K562 (cell line): ENCODE data around the gene CDKL4. TPM values are rescaled to one million over a fixed set of nuclear protein-coding genes. Genes with fewer than 3 reads are reported as not detected.

Experiments used
- ATF7 ChIP-seq: fragments of 450-650 bp; IDR thresholded peaks from 2 replicates; pipeline ENCODE4 v1.7.1; 2014; ENCODE audit warnings: mild to moderate bottlenecking, moderate library complexity
- CBX3 ChIP-seq, 2 experiments: IDR thresholded peaks; 1 replicate in 1 of 2; 2 replicates in 1 of 2; pipeline ENCODE4 v1.6.1; 2012; ENCODE audit warnings: inconsistent platforms in 2 of 2, low read length in 2 of 2, borderline replicate concordance in 1 of 2, control low read depth in 1 of 2
- DLX4 ChIP-seq: fragments of 250-450 bp; sonication (Bioruptor Pico); IDR thresholded peaks from 2 replicates; pipeline ENCODE4 v1.6.1; 2021; ENCODE audit warnings: mild to moderate bottlenecking
- E2F3 ChIP-seq: fragments of 250-450 bp; sonication (Bioruptor Pico); IDR thresholded peaks from 2 replicates; pipeline ENCODE4 v1.4.0; 2020; ENCODE audit warnings: mild to moderate bottlenecking
- E2F8 ChIP-seq: fragments of 450-650 bp; IDR thresholded peaks from 2 replicates; pipeline ENCODE4 v1.7.1; 2018; ENCODE audit warnings: mild to moderate bottlenecking, low read depth; ENCODE audit not compliant: partially characterized antibody
- ELK3 ChIP-seq: fragments of 450-650 bp; formaldehyde crosslinking; IDR thresholded peaks from 2 replicates; pipeline ENCODE4 v1.4.0; 2020; ENCODE audit warnings: mild to moderate bottlenecking
- GTF2F1 ChIP-seq: IDR thresholded peaks from 2 replicates; pipeline ENCODE4 v1.6.1; 2011; ENCODE audit warnings: low read depth, low read length, improper control_type of control experiment
- HIVEP1 ChIP-seq: fragments of 250-450 bp; sonication (Bioruptor Pico); IDR thresholded peaks from 2 replicates; pipeline ENCODE4 v1.4.0; 2020; ENCODE audit warnings: mild to moderate bottlenecking
- MTA2 ChIP-seq: fragments of 450-650 bp; IDR thresholded peaks from 2 replicates; pipeline ENCODE4 v1.6.1; 2016; ENCODE audit warnings: low read depth
- MTF1 ChIP-seq: fragments of 250-450 bp; sonication (Bioruptor Pico); IDR thresholded peaks from 2 replicates; pipeline ENCODE4 v1.9.0; 2021; ENCODE audit warnings: moderate library complexity, mild to moderate bottlenecking, inconsistent platforms, borderline replicate concordance
- NFXL1 ChIP-seq: fragments of 450-650 bp; formaldehyde crosslinking; IDR thresholded peaks from 2 replicates; pipeline ENCODE4 v1.4.0; 2021; ENCODE audit warnings: mild to moderate bottlenecking
- RBM39 ChIP-seq: fragments of 200-400 bp; formaldehyde crosslinking; optimal IDR thresholded peaks from 2 replicates; pipeline ENCODE3; 2018; ENCODE audit warnings: low read depth, low read length
- ZHX1 ChIP-seq: fragments of 150-350 bp; conservative IDR thresholded peaks from 2 replicates; pipeline ENCODE4 v1.6.1; 2014; ENCODE audit warnings: low read length
- ZNF212 ChIP-seq: fragments of 450-650 bp; formaldehyde crosslinking; IDR thresholded peaks from 2 replicates; pipeline ENCODE4 v1.4.0; 2020; ENCODE audit warnings: mild to moderate bottlenecking
- ZNF280A ChIP-seq: fragments of 450-650 bp; IDR thresholded peaks from 2 replicates; pipeline ENCODE4 v1.6.1; 2018; ENCODE audit warnings: mild to moderate bottlenecking, low read depth; ENCODE audit not compliant: partially characterized antibody
- ZNF354B ChIP-seq: fragments of 250-450 bp; sonication (Bioruptor Pico); IDR thresholded peaks from 2 replicates; pipeline ENCODE4 v1.4.0; 2020
- ZNF395 ChIP-seq: fragments of 200-800 bp; sonication (Bioruptor generic); IDR thresholded peaks from 2 replicates; pipeline ENCODE4 v1.6.1; 2017; ENCODE audit warnings: missing genetic modification characterization, missing compliant biosample characterization
- ZNF707 ChIP-seq: fragments of 250-450 bp; sonication (Bioruptor Pico); conservative IDR thresholded peaks from 2 replicates; pipeline ENCODE4 v1.8.0; 2022; ENCODE audit warnings: inconsistent platforms, mild to moderate bottlenecking, moderate library complexity
- polyA plus RNA-seq, 8 experiments: library from polyadenylated mRNA; depleted of rRNA in 4 of 8; stranded (reverse) in 5 of 8; unstranded in 3 of 8; fragments of >200 nt; fragmentation: Nextera tagmentation in 2 of 8; fragmentation: Illumina TruSeq in 1 of 8; extraction: Ambion mirVana in 2 of 8; extraction: Trizol in 1 of 8; gene quantifications; 2 replicates each; pipeline versions ENCODE4 v1.2.1 to v1.2.3, GENCODE V29; 2011 to 2014; ENCODE audit warnings: inconsistent platforms in 1 of 8, missing spikeins in 1 of 8
- total RNA-seq, 7 experiments: library from RNA; depleted of rRNA in 6 of 7; stranded (reverse); fragments of >200 nt in 6 of 7; fragmentation: Illumina TruSeq in 2 of 7; extraction: Trizol in 2 of 7; gene quantifications; 2 replicates each; pipeline versions ENCODE4 v1.2.1 to v1.2.3, GENCODE V29; 2011 to 2021; ENCODE audit warnings: low replicate concordance in 1 of 7

CDKL4 gene
- total and polyA plus RNA-seq, 9 of the 15 experiments (the other 6 are each of a cell fraction or from before 2014, with no cell fraction given), result not detected

GRCh38 chr2:39150102-39150562 is 93.6 kb downstream of the CDKL4 start (continued):
- TF ChIP-seq NFXL1, result peak; percentile 96
- no peak for TF ChIP-seq ZNF280A
- TF ChIP-seq ZNF354B, result peak; percentile 79; the same call in 1 of the 2 replicates
- no peak for TF ChIP-seq RBM39
- 0 out of 2 replicates have a peak, but pooled peaks have one; percentile 19 for TF ChIP-seq ATF7
- peak; percentile 96 for TF ChIP-seq E2F3 (CRISPR knock-in tag)
- peak; percentile 95 for TF ChIP-seq HIVEP1 (CRISPR knock-in tag)
- peak; percentile 69; the same call in 1 of the 2 replicates for TF ChIP-seq ZNF212
- TF ChIP-seq CBX3 (IDR thresholded peaks at IDR 0.05; ENCODE audit: borderline replicate concordance in 1 of 2, low read length in 2 of 2), result 0 out of 3 replicates have a peak, but pooled peaks of 1 of the 2 experiments have one; percentile 31
- TF ChIP-seq DLX4 (CRISPR knock-in tag), result no peak
- no peak for TF ChIP-seq GTF2F1
- TF ChIP-seq ZNF707 (CRISPR knock-in tag), result peak; percentile 46; the same call in 1 of the 2 replicates
- TF ChIP-seq MTA2, result 0 out of 2 replicates have a peak, but pooled peaks have one; percentile 30
- TF ChIP-seq ZNF395 (CRISPR knock-in tag), result peak; percentile 99
- TF ChIP-seq ZHX1, result no peak
- peak; percentile 88; the same call in 1 of the 2 replicates for TF ChIP-seq ELK3 (CRISPR knock-in tag)
- TF ChIP-seq MTF1 (CRISPR knock-in tag), result peak; percentile 75; the same call in 1 of the 2 replicates
- peak; percentile 26 for TF ChIP-seq E2F8
